Activated T-cell treated with anti-CD3 and anti-CD28 coated beads for 1 hour (primary cell): ENCODE data around the gene TRIM15.

Source experiments
- DNase-seq: peaks from one replicate; pipeline ENCODE4 v3.0.0-alpha.2; 2020; ENCODE audit warnings: low read depth

TRIM15 gene

DNA sequence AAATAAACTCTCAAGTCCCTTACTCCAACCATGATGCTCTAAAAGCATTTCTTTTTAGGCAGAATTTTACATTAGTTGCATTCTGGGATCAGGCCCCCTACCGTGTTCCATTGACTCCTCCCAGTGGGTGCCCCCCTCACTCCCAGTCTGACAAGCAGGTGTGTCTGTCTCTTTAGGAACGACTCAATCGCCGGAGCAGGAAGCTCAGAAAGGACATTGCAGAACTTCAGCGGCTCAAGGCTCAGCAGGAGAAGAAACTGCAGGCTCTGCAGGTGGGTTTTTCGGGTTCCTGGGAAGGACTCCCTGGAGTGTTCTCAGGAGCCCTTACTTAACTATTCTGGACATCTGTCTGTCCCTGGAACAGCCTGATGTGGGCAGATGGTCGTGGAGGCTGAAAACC lies 17.5 kb upstream of the TRIM15 start:
- DNase-seq: no peak

GRCh38 chr6:30147096-30147495 lies 16.2 kb upstream of the TRIM15 start:
- no peak for DNase-seq

DNA sequence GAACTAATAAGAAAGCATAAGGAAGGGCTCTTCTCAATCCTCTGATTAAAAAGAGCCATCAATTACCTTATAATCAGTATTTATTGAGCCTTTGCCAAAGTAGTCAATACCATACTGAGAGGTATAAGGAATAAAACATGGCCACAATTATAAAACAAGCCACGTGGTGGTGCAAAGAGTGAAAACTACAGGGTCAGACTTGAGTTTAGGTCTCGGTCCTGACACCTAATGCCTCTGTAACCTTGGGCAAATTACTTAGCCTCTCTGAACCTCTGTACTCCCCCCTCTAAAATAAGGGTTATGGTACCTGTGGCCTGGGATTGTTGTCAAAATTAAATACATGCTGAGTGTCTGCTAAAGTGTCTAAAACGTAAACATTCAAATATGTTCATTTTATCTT lies 14.1 kb upstream of the TRIM15 start:
- DNase-seq: no peak

GRCh38 chr6:30149858-30150550 lies 13.3 kb upstream of the TRIM15 start:
- no peak for DNase-seq

GRCh38 chr6:30150671-30151395 lies 12.5 kb upstream of the TRIM15 start:
- no peak for DNase-seq

DNA sequence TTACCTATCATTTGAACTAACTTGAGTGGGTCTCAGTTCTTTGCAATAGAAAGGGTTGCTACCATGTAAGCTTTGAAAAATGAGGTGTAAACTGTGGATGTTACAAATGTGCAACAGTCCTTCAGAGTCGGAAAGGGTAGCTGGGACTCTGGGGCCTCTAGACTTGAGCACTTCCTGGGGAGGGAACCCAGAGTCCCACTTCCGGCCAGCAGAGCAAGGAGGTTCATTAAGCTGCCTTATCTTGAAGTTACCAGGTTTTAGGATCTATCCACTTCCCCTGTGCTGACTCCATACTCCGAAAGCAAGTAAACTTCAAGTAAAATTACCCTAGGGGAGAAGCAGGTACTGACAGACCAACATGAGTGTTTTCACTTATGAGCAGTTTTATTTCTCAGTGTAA lies 11.8 kb upstream of the TRIM15 start:
- no peak for DNase-seq

- no peak for DNase-seq
Observed at GRCh38 chr6:30152016-30152673, 11.2 kb upstream of the TRIM15 start.

GRCh38 chr6:30152910-30153610 lies 10.3 kb upstream of the TRIM15 start:
- DNase-seq: no peak

DNA sequence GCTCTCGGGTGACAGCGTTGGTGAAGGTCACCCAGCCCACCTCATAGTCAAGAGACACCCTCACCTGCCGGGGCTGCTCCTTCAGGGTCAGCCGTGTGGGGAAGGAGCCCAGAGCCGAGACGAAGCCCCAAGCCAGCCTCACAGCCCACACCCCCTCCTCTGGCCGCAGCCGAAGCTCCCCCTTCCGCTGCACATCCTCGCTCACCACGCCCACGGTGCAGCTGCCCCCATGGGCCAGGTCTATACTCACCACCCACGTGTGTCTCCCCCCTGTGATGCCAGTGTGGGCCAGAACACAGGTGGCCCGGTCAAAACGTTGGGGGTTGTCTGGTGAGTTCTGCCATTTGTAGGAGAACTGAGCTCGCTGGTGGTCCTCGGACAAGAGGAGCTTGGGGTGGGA lies 9.3 kb upstream of the TRIM15 start:
- no peak for DNase-seq

- no peak for DNase-seq
Observed at GRCh38 chr6:30154709-30155519, 8.4 kb upstream of the TRIM15 start.

- DNase-seq: no peak
Observed at GRCh38 chr6:30155520-30156261, 7.7 kb upstream of the TRIM15 start.

DNA sequence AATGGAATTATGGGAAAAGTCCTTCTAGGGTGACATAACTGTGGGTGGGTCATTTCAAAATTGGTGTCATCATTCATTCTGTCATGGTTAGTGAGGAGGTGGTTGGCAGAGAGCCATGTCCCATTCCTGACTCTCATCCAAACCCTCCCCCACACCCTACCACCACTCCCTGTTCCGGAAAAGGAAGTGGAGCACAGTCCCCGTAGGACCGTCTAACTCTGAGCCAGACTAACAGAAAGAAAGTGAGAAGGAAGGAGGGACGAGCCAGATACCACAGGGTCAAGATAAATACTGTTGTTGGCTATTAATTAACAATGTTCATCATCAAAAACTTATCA lies 7.1 kb upstream of the TRIM15 start:
- no peak for DNase-seq

GRCh38 chr6:30156774-30157173 lies 6.6 kb upstream of the TRIM15 start:
- DNase-seq: no peak

DNA sequence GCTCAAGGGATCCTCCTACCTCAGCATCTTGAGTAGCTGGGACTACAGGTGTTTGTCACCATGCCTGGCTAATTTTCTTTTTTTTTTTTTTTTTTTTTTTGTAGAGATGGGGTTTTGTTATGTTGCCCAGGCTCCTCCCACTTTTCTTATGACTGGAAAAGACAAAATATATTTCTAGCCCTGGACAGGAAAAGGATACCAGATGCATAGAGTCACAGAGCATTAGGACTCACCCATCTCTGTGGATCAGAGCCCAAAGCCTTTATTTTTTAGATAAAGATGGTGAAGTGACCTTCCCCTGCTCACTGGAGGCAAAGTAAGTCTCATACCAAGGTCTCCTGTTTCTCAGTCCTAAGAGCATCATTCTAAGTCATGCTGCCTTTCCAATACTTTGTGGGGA lies 5.8 kb upstream of the TRIM15 start:
- no peak for DNase-seq

DNA sequence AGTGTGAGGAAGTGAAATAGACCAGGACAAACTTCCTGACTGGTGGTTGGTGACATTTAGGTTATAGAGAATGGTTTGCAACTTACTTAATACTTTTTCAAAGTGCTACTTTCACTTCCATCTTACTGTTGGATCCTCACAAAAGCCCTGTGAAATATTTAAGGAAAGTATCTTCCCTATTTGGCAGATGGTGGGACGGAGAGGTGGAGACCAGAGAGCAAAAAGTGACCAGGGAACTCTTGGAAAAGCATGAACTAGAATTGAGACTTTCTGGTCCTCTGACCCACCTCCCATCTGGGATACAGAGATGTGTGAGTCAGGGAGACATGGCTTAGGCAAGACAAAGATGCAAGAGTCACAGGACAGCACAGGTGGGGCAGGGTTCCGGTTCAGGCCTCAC lies 5.3 kb upstream of the TRIM15 start:
- no peak for DNase-seq

DNA sequence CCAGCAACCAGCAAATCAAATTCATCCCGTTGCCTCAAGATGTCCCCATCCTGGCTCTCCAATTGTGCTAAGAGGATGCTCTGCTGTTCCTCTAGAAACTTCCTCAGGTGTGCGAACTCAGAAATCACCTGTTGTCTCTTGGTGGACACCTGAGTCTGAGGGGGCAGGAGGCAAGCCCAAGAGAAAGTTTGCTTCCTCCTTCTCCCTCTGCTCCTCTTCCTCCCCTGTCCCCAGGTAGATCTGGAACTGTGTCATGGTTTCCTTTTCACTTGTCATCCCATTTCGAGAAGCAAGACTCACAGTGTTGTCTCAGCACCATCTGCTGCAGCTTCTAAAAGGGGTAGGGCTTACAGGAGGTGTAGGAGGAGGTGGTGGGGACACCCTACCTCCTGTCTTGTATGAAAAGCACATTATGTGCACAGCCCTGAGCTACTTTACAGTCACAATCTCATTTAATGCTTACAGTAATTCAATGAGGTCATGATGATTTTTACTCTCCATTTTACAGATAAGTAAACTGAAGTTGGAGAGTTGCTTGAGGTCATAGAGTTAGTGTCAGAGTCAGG lies 4.8 kb upstream of the TRIM15 start:
- no peak for DNase-seq

DNA sequence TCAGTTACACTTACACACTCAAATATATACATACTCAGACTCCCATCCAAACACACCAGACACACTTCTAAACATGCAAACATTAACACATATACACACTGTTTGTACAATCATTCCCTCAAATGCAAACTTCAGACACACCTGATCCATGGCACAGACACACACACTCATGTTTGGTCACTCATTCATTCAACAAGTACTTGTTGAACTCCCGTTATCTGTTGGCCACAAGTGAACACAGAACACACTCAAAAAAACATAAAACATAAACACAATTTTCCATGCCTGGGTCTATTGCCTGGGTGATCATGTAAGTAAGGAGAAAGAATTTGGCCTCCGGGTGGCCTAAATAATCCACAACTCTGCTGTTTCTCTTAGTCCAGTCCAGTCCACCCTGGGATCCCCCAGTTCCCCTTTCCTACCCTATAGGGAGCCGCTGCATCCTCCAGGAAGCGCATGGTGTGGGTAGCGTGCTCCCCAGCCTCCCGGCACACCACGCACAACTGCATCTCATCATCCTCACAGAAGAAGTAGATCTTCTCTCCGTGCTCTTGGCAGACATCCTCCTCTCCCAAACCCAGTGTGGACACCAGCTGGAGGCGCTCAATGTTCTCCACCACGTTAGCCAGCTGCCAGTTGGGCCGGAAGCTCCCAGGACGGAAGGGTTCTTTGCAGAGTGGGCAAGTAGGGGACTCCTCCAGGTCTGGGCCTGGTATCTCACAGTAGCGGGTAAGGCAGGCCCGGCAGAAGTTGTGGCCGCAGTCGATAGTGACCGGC lies 3.1 kb upstream of the TRIM15 start:
- no peak for DNase-seq

DNA sequence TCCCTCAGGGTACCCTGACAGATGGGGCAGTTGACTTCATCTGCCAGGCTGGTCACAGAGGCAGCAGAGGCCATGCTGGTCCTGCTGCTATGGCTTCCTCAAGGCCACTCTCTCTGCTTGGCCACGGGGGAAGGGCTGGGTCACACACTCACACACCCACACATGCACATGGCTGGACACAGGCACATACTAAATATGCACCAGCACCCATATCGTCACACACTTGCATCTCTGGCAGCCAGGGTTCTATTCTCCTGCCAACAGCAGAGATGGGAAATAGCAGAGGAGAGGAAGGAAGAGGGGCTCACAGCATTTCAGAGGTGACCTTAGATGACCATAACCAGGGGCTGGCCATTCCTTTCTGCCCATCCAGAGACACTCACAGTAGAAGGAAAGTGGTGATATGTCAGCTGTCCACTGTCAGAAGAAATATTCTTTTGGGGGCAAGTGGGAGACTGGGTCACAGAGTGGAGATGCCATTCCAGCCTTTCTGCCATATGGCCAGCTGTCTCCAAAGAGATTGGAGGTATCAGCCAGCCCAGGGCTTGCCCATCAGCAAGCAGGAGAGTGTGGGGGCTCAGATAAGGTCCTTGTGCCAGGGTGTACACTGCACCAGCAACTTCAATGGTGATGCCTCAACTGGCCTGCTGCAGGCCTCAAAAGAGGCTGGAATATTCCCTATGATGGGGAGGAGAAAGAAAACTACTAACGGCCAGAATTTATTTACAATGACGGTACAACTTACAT lies 2.4 kb upstream of the TRIM15 start, which contains the start of gene TRIM10:
Gene TRIM10, minus strand, starts transcription at position 427 of the 747 bp plus-strand sequence. Its CDS starts 353 bp downstream, at position 74.
- DNase-seq: no peak
